ENCODE data around the gene KATNAL2. TPM values are rescaled to one million over a fixed set of nuclear protein-coding genes. Genes with fewer than 3 reads are reported as not detected.

The KATNAL2 gene
- polyA plus RNA-seq, 2 donors: 1.2 to 2.2 TPM

DNA sequence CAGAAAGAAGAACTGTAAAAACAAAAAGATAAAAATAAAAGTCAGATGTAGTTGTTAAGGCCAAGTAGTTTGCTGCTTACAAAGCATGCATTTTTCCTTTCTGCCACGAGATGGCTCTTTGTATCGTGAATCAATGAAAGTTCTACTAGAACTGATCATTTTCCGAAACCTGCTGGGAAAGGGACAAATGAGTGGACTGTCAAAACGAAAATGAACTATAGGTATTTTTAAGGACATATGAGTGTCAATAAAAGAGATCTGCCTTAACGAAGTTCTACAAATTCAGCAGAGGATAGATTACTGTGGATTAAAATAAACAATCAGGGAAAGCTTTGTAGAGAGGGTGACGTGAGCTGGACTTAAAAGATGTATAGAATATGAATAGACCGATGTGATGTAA lies 133.1 kb downstream of the KATNAL2 start:
- H3K27ac ChIP-seq (ENCODE audit: low read depth in 2 of 2, low read length in 1 of 2): no peak overlapping the region
- H3K4me1 ChIP-seq (ENCODE audit: control insufficient read depth in 2 of 2, insufficient read depth in 2 of 2, low read length in 1 of 2): no peaks in the 10 kb centered on the region
- no peaks in the 10 kb centered on the region for H3K9me3 ChIP-seq (ENCODE audit: control insufficient read depth in 2 of 2, insufficient read depth in 1 of 2, low read depth in 1 of 2, low read length in 1 of 2)
- no peaks in the 10 kb centered on the region for H3K36me3 ChIP-seq (ENCODE audit: control insufficient read depth in 2 of 2, insufficient read depth in 2 of 2, low read length in 1 of 2)
- no peaks in the 10 kb centered on the region for H3K27me3 ChIP-seq (ENCODE audit: control insufficient read depth in 1 of 2, insufficient read depth in 2 of 2, low read length in 2 of 2)
- no peak overlapping the region for H3K4me3 ChIP-seq (ENCODE audit: low read depth in 1 of 2, low read length in 2 of 2)
- 30 to 32% methylated on average over 7 of the region's 7 CpGs for WGBS, 2 donors

DNA sequence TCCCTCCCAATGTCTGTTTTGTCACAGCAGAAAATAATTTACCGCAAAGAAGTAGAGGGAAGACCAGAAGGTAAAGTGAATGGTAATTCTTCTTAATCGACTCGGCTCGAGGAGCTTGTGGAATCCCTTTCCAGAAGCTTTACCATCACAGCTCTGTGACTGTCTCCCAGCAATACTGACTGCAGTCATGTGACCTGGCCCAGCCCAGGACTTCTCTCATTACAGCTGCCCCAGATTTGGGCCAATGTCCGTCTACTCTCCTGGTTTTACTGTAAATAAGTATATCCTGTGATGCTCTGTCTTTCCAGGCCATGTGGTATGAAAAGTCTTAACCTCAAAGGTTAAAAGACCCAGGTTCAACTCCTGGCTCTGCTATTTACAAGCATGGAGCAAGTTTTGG lies 137.0 kb downstream of the KATNAL2 start:
- no peaks in the 10 kb centered on the region for H3K9me3 ChIP-seq (ENCODE audit: control insufficient read depth in 2 of 2, insufficient read depth in 1 of 2, low read depth in 1 of 2, low read length in 1 of 2)
- H3K27ac ChIP-seq (ENCODE audit: low read depth in 2 of 2, low read length in 1 of 2): no peak overlapping the region
- 80 to 82% methylated on average over 5 of the region's 5 CpGs for WGBS, 2 donors
- no peak overlapping the region for H3K4me3 ChIP-seq (ENCODE audit: low read depth in 1 of 2, low read length in 2 of 2)
- H3K4me1 ChIP-seq (ENCODE audit: control insufficient read depth in 2 of 2, insufficient read depth in 2 of 2, low read length in 1 of 2): no peaks in the 10 kb centered on the region
- no peaks in the 10 kb centered on the region for H3K36me3 ChIP-seq (ENCODE audit: control insufficient read depth in 2 of 2, insufficient read depth in 2 of 2, low read length in 1 of 2)
- no peaks in the 10 kb centered on the region for H3K27me3 ChIP-seq (ENCODE audit: control insufficient read depth in 1 of 2, insufficient read depth in 2 of 2, low read length in 2 of 2)

DNA sequence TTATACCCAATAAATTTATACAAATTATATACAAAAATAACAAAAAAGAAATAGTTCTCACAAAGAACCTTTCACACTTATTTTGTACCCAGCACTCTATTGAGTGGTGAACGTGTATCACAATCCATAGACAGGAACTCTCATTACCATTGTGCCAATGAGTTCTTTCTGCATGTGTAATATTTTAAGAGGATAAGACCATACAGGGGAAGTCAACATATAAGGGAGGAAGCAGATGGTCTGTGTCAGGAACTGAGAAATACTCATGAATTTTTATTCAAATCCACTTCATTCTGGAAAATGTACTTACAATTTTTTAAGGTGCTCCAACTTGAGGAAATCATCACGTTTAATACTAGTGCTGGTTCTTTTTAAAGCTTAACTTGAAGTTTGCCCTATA lies 145.1 kb downstream of the KATNAL2 start:
- 55 to 58% methylated on average over 2 of the region's 2 CpGs for WGBS, 2 donors
- Histone ChIP-seq H3K4me3 (ENCODE audit: low read depth in 1 of 2, low read length in 2 of 2) (no peak overlapping the region), H3K4me1 (ENCODE audit: control insufficient read depth in 2 of 2, insufficient read depth in 2 of 2, low read length in 1 of 2) (no peaks in the 10 kb centered on the region), H3K9me3 (ENCODE audit: control insufficient read depth in 2 of 2, insufficient read depth in 1 of 2, low read depth in 1 of 2, low read length in 1 of 2) (no peaks in the 10 kb centered on the region), H3K27me3 (ENCODE audit: control insufficient read depth in 1 of 2, insufficient read depth in 2 of 2, low read length in 2 of 2) (no peaks in the 10 kb centered on the region), H3K36me3 (ENCODE audit: control insufficient read depth in 2 of 2, insufficient read depth in 2 of 2, low read length in 1 of 2) (no peaks in the 10 kb centered on the region), H3K27ac (ENCODE audit: low read depth in 2 of 2, low read length in 1 of 2) (no peak overlapping the region)

DNA sequence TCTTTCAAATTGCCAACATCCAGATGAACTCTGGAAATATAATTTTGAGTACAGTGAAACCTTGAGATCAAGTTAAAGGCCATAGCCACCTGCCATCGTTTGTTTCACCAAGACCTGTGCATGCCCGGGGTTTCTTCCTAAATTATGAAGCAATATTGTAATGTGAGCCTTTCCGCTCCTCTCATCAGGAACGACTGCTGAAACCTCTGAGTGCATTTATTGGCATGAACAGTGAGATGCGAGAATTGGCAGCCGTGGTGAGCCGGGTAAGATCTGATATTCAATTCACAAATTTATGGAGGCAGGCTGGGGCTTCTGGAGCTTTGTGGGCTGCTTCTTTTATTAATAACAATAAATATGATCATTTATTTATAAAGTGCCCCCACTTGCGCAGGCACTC lies 145.7 kb downstream of the KATNAL2 start:
- Histone ChIP-seq H3K9me3 (ENCODE audit: control insufficient read depth in 2 of 2, insufficient read depth in 1 of 2, low read depth in 1 of 2, low read length in 1 of 2) (no peaks in the 10 kb centered on the region), H3K36me3 (ENCODE audit: control insufficient read depth in 2 of 2, insufficient read depth in 2 of 2, low read length in 1 of 2) (no peaks in the 10 kb centered on the region), H3K27ac (ENCODE audit: low read depth in 2 of 2, low read length in 1 of 2) (no peak overlapping the region), H3K4me1 (ENCODE audit: control insufficient read depth in 2 of 2, insufficient read depth in 2 of 2, low read length in 1 of 2) (no peaks in the 10 kb centered on the region), H3K27me3 (ENCODE audit: control insufficient read depth in 1 of 2, insufficient read depth in 2 of 2, low read length in 2 of 2) (no peaks in the 10 kb centered on the region), H3K4me3 (ENCODE audit: low read depth in 1 of 2, low read length in 2 of 2) (no peak overlapping the region)
- WGBS, 2 donors: 93% methylated on average over 8 of the region's 8 CpGs

DNA sequence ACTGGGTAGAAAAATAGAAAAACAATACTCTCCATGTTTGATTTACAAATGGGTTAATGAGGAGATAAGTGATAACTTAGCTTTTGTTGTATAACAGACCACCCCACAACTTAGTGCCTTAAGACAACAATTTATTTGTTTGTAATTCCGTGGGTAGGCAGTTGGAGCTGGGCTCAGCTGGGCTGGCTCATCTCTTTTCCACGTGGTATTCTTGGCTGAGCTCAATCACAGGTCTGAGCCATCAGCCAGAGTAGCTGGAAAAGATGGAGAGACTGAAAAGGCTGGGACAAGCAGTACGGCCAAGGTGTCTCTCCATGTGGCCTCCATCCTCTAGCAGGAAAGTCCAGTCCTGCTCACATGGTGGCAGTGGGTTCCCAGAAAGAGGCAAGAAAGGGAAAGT lies 150.2 kb downstream of the KATNAL2 start:
- H3K36me3 ChIP-seq (ENCODE audit: control insufficient read depth in 2 of 2, insufficient read depth in 2 of 2, low read length in 1 of 2): no peaks in the 10 kb centered on the region

DNA sequence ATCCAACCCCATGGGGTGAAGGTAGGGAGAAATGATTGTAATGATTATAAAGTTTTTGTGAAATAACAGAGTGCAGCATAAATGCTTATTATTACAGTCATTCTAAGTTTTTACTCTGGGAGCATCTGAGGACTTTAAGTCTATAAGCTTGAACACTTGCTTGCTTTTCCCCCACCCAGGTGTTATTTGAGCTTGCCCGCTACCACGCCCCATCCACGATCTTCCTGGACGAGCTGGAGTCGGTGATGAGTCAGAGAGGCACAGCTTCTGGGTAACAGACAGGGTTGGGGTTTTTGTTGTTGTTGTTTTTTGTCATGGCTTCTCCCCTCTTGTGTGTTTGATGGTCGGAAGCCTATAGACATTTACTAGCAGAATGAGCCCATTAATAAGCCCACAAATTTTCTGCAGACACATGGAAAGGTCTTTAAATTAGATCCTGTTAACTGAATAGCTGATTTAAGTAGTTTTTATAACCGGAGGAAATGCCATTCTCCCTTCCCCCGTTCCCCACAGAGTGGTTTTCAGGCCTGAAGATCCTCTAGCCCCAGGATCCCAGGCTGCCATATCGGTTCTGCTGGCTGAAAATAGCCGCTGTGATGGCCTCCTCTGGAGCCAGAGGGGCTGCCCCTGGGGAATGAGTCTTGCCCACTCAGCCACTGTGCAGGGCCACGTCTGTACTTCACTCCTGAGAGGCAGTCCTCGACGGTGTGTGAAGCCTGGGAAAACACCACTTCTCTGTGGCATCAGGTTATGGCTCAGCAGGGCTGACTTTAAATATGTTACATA lies 157.9 kb downstream of the KATNAL2 start:
- Histone ChIP-seq H3K27ac (ENCODE audit: low read depth in 2 of 2, low read length in 1 of 2) (no peak overlapping the region), H3K4me1 (ENCODE audit: control insufficient read depth in 2 of 2, insufficient read depth in 2 of 2, low read length in 1 of 2) (no peaks in the 10 kb centered on the region), H3K36me3 (ENCODE audit: control insufficient read depth in 2 of 2, insufficient read depth in 2 of 2, low read length in 1 of 2) (no peaks in the 10 kb centered on the region), H3K27me3 (ENCODE audit: control insufficient read depth in 1 of 2, insufficient read depth in 2 of 2, low read length in 2 of 2) (no peaks in the 10 kb centered on the region), H3K9me3 (ENCODE audit: control insufficient read depth in 2 of 2, insufficient read depth in 1 of 2, low read depth in 1 of 2, low read length in 1 of 2) (no peaks in the 10 kb centered on the region), H3K4me3 (ENCODE audit: low read depth in 1 of 2, low read length in 2 of 2) (no peak overlapping the region)
- WGBS, 2 donors: 64 to 71% methylated on average over 13 of the region's 13 CpGs

More for the DNA sequence above, 150.2 kb downstream of the KATNAL2 start:
- no peak overlapping the region for H3K27ac ChIP-seq (ENCODE audit: low read depth in 2 of 2, low read length in 1 of 2)
- no peaks in the 10 kb centered on the region for H3K4me1 ChIP-seq (ENCODE audit: control insufficient read depth in 2 of 2, insufficient read depth in 2 of 2, low read length in 1 of 2)
- H3K27me3 ChIP-seq (ENCODE audit: control insufficient read depth in 1 of 2, insufficient read depth in 2 of 2, low read length in 2 of 2): no peaks in the 10 kb centered on the region
- H3K4me3 ChIP-seq (ENCODE audit: low read depth in 1 of 2, low read length in 2 of 2): no peak overlapping the region
- 65 to 68% methylated on average over 3 of the region's 3 CpGs for whole genome bisulfite sequencing, 2 donors
- H3K9me3 ChIP-seq (ENCODE audit: control insufficient read depth in 2 of 2, insufficient read depth in 1 of 2, low read depth in 1 of 2, low read length in 1 of 2): no peaks in the 10 kb centered on the region

DNA sequence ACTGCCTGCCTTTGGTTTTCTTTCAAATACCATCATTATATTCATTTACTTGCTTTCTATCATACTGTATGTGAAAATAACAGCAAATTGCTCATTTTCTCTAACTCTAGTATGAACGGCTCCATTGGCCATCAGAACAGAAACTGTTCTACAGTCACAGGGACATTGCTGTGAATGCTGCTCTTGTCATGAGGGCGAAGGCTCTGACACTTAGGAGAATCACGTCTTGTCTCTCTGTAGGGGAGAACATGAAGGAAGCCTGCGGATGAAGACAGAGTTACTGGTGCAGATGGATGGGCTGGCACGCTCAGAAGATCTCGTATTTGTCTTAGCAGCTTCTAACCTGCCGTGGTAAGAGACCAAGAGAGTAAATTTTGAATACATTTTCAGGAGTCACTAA lies 159.7 kb downstream of the KATNAL2 start:
- Histone ChIP-seq H3K9me3 (ENCODE audit: control insufficient read depth in 2 of 2, insufficient read depth in 1 of 2, low read depth in 1 of 2, low read length in 1 of 2) (no peaks in the 10 kb centered on the region), H3K4me1 (ENCODE audit: control insufficient read depth in 2 of 2, insufficient read depth in 2 of 2, low read length in 1 of 2) (no peaks in the 10 kb centered on the region), H3K27ac (ENCODE audit: low read depth in 2 of 2, low read length in 1 of 2) (no peak overlapping the region), H3K36me3 (ENCODE audit: control insufficient read depth in 2 of 2, insufficient read depth in 2 of 2, low read length in 1 of 2) (no peaks in the 10 kb centered on the region), H3K4me3 (ENCODE audit: low read depth in 1 of 2, low read length in 2 of 2) (no peak overlapping the region), H3K27me3 (ENCODE audit: control insufficient read depth in 1 of 2, insufficient read depth in 2 of 2, low read length in 2 of 2) (no peaks in the 10 kb centered on the region)
- WGBS, 2 donors: 88 to 90% methylated on average over 7 of the region's 7 CpGs

DNA sequence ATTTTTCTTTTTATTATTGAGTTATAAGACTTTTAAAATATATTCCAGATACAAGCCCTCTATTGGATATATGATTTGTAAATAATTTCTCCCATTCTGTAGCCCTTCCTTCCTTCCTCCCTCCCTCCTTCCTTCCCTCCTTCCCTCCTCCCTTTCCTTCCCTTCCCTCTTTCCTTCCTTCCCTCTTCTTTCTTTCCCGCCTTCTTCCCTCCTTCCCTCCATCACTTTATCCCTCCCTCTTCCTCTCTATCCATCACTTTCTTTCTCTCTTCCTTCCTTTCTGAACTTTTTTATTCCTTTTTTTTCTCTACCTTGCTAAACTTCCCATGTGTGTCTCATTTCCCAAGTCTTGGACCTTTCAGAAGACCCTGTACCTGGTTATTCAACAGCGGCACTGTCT lies 163.5 kb downstream of the KATNAL2 start:
- Histone ChIP-seq H3K4me3 (ENCODE audit: low read depth in 1 of 2, low read length in 2 of 2) (no peak overlapping the region), H3K4me1 (ENCODE audit: control insufficient read depth in 2 of 2, insufficient read depth in 2 of 2, low read length in 1 of 2) (no peaks in the 10 kb centered on the region), H3K27ac (ENCODE audit: low read depth in 2 of 2, low read length in 1 of 2) (no peak overlapping the region), H3K36me3 (ENCODE audit: control insufficient read depth in 2 of 2, insufficient read depth in 2 of 2, low read length in 1 of 2) (no peaks in the 10 kb centered on the region), H3K9me3 (ENCODE audit: control insufficient read depth in 2 of 2, insufficient read depth in 1 of 2, low read depth in 1 of 2, low read length in 1 of 2) (no peaks in the 10 kb centered on the region), H3K27me3 (ENCODE audit: control insufficient read depth in 1 of 2, insufficient read depth in 2 of 2, low read length in 2 of 2) (no peaks in the 10 kb centered on the region)
- WGBS, 2 donors: 95 to 97% methylated on average over 2 of the region's 2 CpGs

DNA sequence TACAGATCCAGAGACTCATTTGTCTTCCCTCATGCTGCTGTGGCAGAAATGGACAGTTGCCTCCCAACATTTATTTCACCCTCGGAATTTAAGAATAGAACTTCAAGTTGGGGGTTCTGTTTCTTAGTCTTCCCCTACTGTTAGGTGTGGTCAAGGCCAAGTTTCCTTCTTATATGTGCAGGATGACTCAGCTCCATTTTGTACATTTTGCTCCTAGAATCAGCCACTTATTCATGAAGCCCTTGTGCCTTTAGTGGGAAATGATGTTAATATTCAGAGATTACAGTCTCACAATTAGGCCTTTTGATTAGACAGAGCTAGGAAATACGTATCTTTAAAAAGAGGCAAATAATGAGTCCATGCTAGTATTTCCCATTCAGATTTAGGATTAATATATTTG lies 164.2 kb downstream of the KATNAL2 start:
- no peaks in the 10 kb centered on the region for H3K27me3 ChIP-seq (ENCODE audit: control insufficient read depth in 1 of 2, insufficient read depth in 2 of 2, low read length in 2 of 2)
- WGBS, 2 donors: 90 to 91% methylated on average over 2 of the region's 2 CpGs

DNA sequence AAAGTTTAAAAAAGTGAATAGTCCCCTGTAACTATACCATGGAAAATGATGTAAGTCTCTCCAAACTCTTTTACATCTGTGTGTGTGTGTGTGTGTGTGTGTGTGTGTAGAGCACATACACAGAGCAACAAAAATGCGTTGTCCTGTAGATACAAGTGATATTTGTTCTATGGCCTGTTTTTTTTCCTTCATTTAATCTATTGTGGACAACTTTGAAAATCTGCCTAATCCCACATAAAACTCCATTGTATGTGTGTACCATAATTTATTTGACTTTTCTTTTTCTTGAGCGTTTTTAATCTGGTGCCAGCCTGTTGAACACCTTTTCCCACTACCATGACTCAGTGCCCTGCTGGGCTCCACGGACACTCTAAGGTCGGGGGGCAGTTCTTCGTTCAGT lies 170.3 kb downstream of the KATNAL2 start:
- Histone ChIP-seq H3K9me3 (ENCODE audit: control insufficient read depth in 2 of 2, insufficient read depth in 1 of 2, low read depth in 1 of 2, low read length in 1 of 2) (no peaks in the 10 kb centered on the region), H3K27ac (ENCODE audit: low read depth in 2 of 2, low read length in 1 of 2) (no peak overlapping the region), H3K4me3 (ENCODE audit: low read depth in 1 of 2, low read length in 2 of 2) (no peak overlapping the region), H3K4me1 (ENCODE audit: control insufficient read depth in 2 of 2, insufficient read depth in 2 of 2, low read length in 1 of 2) (no peaks in the 10 kb centered on the region), H3K27me3 (ENCODE audit: control insufficient read depth in 1 of 2, insufficient read depth in 2 of 2, low read length in 2 of 2) (no peaks in the 10 kb centered on the region), H3K36me3 (ENCODE audit: control insufficient read depth in 2 of 2, insufficient read depth in 2 of 2, low read length in 1 of 2) (no peaks in the 10 kb centered on the region)
- WGBS, 2 donors: 84 to 89% methylated on average over 5 of the region's 5 CpGs

More for the DNA sequence above, 164.2 kb downstream of the KATNAL2 start:
- H3K4me1 ChIP-seq (ENCODE audit: control insufficient read depth in 2 of 2, insufficient read depth in 2 of 2, low read length in 1 of 2): no peaks in the 10 kb centered on the region
- no peaks in the 10 kb centered on the region for H3K36me3 ChIP-seq (ENCODE audit: control insufficient read depth in 2 of 2, insufficient read depth in 2 of 2, low read length in 1 of 2)
- no peaks in the 10 kb centered on the region for H3K9me3 ChIP-seq (ENCODE audit: control insufficient read depth in 2 of 2, insufficient read depth in 1 of 2, low read depth in 1 of 2, low read length in 1 of 2)
- H3K4me3 ChIP-seq (ENCODE audit: low read depth in 1 of 2, low read length in 2 of 2): no peak overlapping the region
- H3K27ac ChIP-seq (ENCODE audit: low read depth in 2 of 2, low read length in 1 of 2): no peak overlapping the region
